NCI-H146 treated with DMSO at 0.1 percent for 48 hours (cell line): ENCODE measurements around the gene MPG.
A peak's percentile ranks its signal among the peaks of the same experiment; 100 is the strongest.

Experiments used
- DNase-seq: peaks from one replicate; lab custom pipeline; 2025; ENCODE audit not compliant: unreplicated experiment; lab: John Stamatoyannopoulos, UW

The MPG gene

DNA sequence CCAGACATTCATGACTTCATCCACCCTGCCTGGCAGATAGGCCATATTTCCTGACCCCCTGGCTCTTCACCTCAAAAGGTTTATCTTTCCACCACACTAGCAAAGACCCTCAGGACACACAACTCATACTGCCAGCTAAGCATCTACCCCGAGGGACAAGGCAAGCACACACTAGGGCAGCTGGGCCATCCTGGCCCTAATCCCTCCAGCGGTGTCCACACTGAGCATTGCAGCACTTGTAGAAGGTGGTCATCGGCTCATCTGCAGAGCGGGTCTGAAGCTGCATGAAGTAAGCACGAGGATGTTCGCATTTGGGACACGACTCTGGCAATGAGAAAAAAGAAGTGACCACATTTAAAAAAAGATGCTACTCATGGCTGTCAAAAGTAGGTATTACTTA lies 30.8 kb upstream of the MPG start:
- DNase-seq, result no peak

DNA sequence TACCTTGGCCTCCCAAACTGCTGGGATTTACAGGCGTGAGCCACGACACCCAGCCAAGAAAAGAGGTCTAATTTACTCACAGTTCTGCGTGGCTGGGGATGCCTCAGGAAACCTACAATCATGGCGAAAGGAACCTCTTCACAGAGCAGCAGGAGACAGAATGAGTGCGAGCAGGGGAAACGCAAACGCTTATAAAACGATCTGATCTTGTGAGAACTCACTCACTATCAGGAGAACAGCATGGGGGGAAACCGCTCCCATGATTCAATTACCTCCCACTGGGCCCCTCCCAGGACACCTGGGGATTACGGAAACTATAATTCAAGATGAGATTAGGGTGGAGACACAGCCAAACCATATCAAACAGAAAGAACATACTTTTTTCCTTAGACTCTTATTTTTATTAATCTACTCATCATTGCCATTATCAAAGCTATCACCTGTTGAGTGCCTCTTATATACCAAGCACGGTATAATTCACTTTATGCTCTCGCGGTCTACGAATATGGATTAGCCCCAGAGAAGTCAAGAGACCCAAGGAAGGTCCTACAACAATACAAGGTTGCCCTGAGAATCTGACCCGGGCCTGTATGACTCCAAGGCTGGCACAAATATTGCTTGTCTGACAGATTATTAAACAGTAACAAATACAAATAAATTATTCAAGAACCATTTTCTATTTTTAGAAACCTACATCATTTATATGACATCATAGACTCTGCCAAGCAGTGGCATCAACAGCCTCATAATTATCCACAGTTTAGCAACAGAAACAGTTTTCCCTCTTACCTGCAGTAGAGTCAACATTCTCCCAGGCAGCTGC lies 27.0 kb upstream of the MPG start:
- DNase-seq, result no peak

DNA sequence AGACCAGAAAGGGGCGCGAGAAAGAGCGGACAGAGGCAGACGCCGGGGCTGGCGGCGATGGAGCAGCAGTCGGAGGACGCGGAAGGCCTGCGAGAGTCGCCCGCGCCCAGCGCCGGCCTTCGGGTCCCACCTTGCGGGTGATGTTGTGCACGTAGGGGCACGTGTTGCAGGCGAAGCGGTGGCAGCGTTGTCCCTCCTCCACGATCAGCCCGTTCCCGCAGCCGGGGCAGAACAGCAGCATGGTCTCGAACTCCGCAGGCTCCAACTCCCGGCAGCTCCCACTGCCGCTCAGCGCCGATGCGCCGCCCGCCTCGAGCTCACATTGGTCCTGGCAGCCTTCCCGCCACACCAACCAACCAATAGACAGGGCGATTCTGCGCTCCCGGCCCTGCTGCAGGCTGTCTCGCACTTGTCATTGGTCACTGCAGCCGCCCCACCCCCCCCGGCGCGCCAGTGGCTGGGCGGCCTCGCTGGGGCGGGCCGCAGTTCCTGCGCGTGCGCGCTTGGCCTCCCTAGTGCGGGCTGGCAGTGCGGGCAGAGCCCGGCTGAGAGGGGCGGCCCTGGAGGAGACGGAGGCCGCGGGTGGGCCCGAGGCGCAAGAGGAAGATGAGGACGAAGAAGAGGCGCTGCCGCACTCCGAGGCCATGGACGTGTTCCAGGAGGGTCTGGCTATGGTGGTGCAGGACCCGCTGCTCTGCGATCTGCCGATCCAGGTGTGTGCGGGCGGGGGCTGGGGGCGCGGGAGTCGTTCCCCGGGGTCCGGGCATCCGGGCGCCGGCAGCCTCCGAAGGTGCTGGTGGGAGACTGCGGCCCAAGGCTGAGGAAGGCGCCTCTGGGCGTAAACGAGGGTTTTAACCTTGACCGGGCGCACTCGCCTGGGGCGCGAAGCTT lies 24.4 kb upstream of the MPG start, which contains the start of the genes POLR3K and SNRNP25:
POLR3K (minus strand) TSS at position 263 of the 891 bp plus-strand sequence; CDS start at position 241, 22 bp downstream.
SNRNP25 (plus strand) TSS at position 483 of the 891 bp plus-strand sequence; CDS start at position 672, 189 bp downstream.
- peak; percentile 98 for DNase-seq

DNA sequence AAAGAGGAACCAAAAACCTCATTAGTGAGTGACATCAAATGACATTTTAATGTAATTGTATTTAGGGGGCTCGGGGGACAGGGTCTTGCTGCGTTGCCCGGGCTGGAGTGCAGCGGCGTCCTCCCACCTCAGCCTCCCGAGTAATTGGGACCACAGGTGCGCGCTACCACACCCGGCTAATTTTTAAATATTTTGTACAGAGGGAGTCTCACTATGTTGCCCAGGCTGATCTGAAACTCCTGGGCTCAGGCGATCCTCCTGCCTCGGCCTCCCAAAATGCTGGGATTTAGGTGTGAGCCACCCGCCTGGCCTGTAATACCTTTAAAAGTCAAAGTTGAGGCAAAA lies 23.8 kb upstream of the MPG start:
- DNase-seq, result no peak

DNA sequence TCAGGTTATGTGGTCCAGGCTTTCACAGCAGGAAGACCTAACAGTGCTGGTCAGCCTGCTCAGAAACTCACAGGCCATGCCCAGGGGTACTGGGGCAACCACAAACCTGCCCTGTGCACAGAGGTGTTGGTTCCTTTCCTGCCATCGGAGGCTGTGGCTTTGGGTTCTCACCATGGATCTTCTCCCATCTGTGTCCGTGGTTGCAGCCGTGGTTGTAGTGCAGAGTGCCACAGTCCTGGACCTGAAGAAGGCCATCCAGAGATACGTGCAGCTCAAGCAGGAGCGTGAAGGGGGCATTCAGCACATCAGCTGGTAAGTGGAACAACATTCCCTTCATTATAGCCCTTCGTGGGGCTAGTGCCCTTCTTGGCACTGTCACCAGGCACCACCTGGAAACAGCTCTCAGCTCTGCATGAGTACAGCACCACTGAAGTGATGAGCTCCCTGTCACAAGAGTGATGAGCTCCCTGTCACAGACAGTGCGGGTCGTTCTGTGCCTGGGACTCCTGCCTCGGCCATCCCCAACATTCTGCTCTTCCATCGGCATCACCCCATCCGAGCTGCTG lies 22.4 kb upstream of the MPG start:
- no peak for DNase-seq

DNA sequence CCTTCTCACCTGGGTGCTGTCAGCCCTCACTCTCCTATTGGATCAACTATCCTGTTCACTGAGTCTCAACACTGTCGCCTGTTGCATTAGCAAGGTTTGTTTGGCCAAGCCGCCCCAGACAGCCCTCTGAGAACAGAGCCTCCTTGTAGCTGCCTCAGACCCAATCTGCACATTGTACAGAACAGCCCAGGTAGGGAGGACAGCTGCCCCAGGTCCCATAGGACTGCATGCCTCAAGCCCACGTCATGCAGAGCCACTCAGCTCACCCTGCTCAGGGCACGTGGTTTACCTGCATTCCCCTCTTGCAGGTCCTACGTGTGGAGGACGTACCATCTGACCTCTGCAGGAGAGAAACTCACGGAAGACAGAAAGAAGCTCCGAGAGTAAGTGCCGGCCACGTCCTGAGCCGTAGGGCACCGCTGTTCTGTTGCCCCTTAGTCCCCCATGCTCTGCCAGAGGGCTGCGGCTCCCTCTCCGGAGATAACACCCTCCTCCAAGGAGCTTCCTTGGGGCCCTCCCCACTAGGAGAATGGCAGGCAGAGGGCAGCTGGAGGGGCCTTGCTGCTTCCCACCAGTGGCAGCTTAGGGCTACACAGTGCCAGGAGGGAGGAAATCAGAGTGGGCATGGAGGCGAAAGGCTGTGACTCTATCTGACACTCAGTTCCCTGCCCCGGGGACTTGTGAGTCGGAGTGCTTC lies 21.6 kb upstream of the MPG start:
- DNase-seq, result no peak

DNA sequence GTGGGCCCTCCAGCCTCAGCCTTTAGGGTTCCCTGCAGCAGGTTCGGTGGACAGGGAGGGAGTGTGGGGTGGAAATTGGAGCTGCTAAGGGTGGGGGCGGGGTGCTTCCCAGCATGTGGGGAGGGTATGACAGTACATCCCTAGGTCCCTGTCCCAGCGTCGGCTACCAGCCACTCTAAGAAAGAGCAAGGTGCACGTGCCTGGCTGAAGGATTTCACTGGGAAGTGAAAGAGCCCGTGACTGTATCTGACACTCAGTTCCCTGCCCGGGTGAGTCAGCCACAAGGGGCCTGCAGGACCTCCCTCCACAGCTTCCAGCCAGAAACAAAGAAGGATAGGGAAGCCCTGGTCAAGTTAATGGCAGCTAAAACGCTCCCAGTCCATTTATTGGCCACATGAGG lies 20.3 kb upstream of the MPG start:
- DNase-seq, result no peak

DNA sequence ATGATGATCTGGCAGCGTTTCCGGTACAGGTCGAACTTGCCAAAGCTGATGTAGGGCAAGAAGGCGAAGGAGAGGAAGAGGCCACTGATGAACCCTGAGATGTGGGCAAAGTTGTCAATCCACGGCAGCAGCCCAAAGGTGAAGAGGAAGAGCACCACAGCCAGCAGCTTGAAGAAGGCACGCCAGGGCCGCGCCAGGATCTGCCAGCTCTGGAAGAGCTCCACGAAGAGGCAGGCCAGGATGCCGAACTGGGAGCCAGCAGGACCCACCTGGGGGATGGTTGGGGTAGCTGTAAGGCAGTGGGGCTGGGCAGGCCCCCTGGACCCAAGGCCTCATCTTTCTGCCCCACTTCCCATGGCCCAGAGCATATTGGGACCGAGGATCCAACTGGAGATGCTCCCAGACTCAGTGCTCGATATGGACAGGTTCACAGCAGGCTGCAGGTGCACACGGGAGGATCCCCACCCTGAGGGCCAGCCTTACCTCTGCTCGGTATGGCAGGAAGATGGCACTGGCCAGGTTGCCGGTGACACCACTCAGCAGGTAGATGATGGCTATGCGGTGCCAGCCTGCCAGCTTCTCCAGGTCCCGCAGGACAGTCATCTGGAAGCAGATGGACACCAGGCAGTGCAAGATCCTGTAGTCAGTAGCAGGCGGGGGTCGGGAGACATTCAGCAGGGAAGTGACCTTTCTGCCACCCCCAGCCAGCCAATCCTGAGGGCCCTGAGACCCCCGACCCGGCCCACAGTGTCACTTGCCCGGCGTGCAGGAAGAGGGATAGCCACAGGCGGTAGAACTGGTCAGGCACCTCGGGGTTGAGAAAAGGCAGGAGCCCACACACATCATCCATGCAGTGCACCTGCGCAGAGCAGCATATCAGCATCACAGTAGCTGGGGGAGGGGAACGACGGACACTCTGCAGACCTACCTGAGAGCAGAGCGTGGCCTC lies 19.3 kb upstream of the MPG start:
- DNase-seq, result no peak

DNA sequence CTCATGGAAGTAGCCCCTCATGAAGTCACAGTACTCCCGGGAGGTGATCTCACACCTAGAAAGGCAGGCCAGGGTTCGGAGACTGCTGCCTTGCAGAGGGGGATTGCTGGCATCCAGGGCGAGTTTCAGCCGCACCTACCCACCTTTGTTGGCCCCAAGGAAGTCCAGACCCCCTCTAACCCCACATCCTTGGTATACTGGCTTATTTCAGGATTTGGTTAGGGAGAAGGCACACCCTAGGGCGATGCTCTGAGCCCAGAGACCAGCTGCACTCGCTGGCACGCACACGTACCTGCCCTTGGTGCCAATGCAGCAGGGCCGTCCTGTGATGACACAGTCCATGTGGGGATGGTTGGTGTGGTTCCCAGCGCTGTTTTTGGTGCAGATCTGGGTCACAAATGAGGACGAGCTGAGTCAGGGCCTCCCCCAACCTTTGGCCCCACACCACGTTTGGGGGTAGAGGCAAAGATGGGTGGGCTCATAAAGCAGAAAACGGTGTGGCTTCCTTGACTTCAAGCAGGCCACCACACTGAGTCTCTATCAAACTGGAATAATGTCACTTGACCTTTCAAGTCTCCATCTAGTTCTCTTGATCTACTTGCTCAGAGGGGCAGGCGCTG lies 18.5 kb upstream of the MPG start:
- DNase-seq, result no peak

DNA sequence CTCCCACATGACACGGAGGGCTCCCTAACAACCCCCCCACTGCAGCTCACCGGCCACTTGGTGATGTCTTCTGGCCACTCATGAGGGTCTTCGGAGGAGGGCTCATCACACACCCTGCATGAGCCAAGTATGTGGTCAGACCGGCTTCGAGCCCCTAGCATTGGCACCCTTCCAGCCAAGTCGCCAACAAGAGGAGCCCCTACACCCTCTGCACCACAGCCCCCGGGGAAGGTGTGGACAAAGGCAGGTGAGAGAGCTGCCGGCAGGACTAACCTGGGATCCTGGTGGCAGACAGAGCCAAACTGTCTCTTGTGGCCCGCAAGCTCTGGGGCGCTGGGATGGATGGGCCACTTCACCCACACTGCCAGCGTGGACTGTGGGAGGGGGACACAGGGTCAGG lies 17.9 kb upstream of the MPG start:
- DNase-seq, result no peak

DNA sequence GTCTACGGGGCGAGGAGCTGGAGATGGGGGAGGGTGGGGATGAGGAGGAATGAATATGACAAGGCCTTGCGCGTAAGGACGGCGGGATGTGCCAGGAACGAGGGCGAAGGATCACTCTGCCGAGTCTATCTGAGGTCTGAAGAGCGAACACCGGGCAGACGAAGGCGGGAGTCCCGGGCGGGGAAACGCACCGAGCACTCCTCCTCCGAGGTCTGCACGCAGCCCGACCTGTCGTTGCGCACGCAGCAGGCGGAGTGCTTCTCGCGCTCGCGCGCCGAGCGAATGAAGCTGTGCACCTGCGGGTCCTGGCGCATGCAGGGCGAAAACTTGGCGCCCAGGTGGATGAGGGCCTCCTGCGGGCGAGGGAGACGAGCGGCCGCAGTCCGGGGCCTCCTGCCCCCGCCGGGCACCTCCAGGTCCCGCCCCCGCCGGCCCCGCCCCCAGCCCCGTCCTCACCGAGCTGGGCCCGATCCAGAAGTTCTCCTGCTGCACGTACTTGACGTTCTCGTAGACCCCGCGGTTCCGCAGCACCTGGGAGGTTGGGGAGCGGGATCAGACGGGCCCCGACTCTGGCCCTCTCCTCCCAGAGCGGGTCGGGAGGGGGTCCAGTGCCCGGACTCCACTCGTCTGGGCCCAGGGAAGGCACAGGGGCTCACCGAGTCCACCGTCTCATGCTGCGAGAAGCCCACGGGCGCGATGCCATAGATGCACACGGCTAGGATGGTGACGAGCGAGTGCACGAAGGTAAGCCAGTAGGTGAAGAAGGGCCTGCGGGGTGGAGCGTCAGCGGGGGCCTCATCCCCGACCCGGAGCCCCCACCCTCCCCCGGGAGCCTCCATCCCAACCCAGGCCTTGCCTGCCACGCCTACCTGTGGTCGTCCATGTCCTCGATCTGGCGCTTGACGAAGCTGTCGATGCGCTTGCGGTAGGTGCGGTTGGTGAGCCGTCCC lies 16.8 kb upstream of the MPG start:
- no peak for DNase-seq

DNA sequence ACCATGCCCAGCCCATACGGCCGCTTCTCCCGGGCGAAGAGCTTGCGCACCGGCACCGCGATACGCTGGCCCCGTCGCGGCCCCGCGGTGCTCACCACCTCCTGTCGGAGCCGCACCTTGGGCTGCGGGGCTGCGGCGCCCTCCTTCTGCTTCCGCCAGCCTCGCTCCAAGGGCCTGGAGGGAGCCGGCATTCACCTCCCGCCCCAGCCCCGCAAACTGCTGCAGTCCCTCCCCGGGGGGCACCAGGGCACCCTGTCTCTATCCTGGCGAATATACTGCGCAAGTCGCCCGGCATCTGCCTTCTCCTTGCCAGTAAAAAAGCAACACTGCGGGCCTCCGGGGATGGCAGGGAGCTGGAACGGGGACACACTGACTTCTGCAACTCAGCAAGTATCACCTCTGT lies 16.1 kb upstream of the MPG start:
- no peak for DNase-seq

DNA sequence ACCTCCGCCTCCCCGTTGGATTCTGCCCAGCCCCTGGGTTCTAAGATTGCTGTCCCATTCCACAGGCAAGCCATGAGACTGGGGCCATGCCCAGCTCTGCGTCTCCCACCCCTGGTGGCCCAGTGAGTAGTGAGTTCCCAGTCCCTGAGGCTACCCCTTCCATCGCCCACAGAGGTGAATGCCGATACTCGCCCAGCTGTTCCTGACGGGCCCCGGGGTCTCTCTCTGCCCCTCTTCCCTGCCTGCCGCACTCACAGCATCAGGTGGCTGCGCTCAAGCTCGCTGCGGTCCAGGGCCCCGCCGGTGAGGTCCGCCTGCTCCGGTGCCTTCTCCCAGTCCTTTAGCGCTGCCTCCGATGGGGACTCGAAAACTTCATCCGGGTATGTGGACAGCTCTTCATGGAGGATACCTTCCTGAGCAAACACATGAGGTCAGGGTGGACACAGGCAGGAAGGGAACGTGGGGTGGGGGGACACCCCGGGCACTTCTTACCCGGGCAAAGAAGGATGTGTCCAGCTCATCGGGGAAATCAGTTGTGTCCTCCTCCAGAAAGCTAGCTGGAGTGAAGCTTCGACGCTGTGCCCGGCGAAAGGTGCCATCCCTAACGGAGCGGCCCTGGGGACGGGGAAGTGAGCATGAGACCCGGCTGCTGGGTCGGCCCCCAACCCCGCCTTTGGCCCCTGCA lies 15.6 kb upstream of the MPG start:
- DNase-seq, result no peak

DNA sequence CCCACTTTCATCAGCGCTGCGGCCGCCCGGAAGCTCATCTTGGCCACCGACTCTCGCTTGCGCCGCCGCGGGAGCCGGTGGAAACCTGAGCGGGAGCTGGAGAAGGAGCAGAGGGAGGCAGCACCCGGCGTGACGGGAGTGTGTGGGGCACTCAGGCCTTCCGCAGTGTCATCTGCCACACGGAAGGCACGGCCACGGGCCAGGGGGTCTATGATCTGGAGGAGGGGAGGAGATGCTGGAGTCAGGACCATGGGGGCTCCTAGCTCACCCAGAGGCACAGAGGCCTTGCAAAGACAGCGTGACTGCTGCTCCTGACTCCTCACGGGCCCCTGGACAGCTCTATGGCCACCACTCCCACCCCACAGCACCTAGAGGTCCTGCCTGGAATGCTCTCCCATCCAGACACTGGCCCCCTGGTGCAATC lies 15.0 kb upstream of the MPG start:
- DNase-seq, result no peak

DNA sequence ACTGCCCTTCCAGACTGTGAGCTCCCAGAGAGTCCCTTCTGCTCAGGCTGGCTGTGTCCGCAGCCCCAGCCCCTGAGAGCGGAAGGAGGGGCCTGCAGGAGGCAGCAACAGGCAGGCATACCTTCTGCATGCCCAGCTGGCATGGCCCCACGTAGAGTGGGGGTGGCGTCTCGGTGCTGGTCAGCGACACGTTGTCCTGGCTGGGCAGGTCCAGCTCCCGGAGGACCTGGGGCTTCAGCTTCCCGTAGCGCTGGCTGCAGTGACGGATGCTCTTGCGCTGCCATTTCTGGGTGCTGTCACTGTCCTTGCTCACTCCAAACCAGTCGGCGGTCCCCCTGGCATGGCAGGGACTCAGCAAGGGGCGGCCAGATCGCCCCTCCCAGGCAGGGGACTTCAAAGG lies 14.6 kb upstream of the MPG start:
- no peak for DNase-seq

DNA sequence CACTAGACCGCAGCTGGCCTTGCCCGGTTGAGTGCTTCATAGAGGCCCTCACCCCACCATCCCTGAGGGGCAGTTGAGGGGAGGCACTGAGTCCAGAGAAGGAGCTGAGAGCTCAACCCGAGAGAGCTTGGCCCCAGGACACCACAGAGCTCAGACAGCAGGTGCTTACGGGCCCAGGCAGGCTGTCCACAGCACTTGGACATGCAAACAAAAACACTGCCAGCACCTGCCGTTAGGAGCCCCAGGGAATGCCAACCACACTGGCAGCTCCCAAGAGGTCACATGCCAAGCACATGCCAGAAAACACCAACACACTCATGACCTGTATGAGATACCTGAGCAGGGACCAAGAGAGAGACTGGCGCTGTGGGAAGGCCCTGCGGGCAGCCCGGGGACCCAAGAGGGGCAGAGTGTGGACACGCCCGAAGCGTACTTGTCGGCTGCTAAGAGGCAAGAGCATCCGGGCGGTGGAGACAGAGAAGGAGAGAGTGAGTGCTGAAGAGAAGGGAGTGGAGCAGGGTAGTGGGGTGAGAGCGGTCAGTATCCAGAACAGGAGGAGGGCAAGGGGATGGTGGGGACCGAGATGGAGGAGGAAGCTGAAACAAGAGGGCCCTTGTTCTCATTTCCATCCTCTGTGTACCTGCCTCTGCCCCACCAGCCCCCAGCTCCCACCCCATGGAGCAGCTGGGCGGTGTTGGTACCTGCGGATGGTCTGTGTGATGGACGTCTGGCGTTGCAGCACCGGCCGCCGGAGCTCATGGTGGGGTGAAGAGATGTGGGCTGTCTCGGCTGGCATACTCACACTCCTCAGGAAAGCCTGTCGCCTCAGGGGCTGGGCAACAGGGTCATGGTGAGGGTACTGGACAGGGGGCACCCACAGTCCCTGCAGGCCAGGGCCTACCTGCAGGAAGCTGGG lies 13.8 kb upstream of the MPG start:
- DNase-seq, result no peak

DNA sequence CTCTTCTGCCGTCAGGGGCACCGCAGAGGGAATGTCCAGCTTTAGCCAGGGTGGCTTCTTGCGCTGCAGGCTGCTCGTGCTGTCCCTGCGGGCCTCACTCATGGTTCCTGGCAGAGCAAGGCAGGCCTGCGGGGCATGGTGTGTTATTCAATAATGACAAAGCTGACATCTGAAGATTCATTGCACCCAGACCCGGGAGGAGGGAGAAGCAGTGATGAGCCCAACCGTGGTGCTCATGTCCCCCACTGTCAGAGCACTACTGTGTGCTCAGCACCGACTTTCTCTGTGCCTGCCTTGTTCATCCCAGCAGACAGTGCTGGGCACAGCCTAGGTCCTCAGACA lies 13.1 kb upstream of the MPG start:
- DNase-seq, result no peak
